IgD-negative memory B cell (primary cell): ENCODE data around the gene FER1L5. TPM values are rescaled to one million over a fixed set of nuclear protein-coding genes. Genes with fewer than 3 reads are reported as not detected.
A peak's percentile ranks its signal among the peaks of the same experiment; 100 is the strongest.

Experiments
- H3K27ac Mint-ChIP-seq, 3 donors: one replicate each; pipeline ENCODE4 v1.8.0; 2020 to 2022; ENCODE audit warnings: mild to moderate bottlenecking in 3 of 3, mixed read lengths in 3 of 3, moderate library complexity in 1 of 3
- H3K27me3 Mint-ChIP-seq: one replicate; pipeline ENCODE4 v1.8.0; 2021; ENCODE audit warnings: mixed read lengths
- H3K36me3 Mint-ChIP-seq: one replicate; pipeline ENCODE4 v1.8.0; 2020; ENCODE audit warnings: mild to moderate bottlenecking, mixed read lengths
- H3K4me1 Mint-ChIP-seq, 3 donors: one replicate each; pipeline ENCODE4 v1.8.0; 2020 to 2022; ENCODE audit warnings: mixed read lengths in 3 of 3, mild to moderate bottlenecking in 1 of 3
- H3K4me3 Mint-ChIP-seq, 4 donors: one replicate each; pipeline ENCODE4 v1.8.0; 2020 to 2022; ENCODE audit warnings: mild to moderate bottlenecking in 4 of 4, mixed read lengths in 4 of 4, moderate library complexity in 3 of 4
- H3K9me3 Mint-ChIP-seq, 3 donors: one replicate each; pipeline ENCODE4 v1.8.0; 2020 to 2021; ENCODE audit warnings: mixed read lengths in 3 of 3, mild to moderate bottlenecking in 1 of 3
- polyA plus RNA-seq: library from polyadenylated mRNA; unstranded; fragments of 300-500 nt; fragmentation: Illumina TruSeq; gene quantifications from one replicate; pipeline ENCODE4 v1.2.3, GENCODE V29; 2021

The FER1L5 gene
- polyA plus RNA-seq, 1 donor from 2014 or later, result not detected

DNA sequence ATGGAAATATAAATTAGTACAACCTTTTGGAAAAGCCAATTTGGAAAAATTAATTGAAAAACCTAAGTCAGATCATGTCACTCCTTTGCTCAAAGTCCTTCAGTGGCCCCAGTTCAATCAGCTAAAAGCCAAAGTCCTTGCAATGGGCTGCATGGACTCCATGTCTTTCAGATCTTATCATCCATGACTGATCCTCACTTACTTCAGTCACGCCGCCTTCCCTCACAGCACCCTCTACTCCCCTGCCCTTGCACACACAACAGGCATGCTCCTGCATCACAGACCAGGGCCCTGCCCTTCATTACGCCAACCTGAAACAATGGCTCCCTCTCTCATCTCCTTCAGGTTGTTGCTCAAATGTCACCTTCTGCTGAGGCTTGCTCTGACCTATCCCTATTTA, 20.0 kb upstream of the FER1L5 start:
- no peaks in the 10 kb centered on the region for H3K27me3 Mint-ChIP-seq
- peaks cover 8 to 10% (median 9%) of the 10 kb centered on the region in 3 donors for H3K4me1 Mint-ChIP-seq
- H3K4me3 Mint-ChIP-seq, result peak overlapping the region in 1 of 4 donors; percentile 41
- peak overlapping the region in 2 of 3 donors; percentile 59 to 65 for H3K27ac Mint-ChIP-seq
- H3K9me3 Mint-ChIP-seq, result no peaks in the 10 kb centered on the region
- H3K36me3 Mint-ChIP-seq, result peaks cover 6% of the 10 kb centered on the region

DNA sequence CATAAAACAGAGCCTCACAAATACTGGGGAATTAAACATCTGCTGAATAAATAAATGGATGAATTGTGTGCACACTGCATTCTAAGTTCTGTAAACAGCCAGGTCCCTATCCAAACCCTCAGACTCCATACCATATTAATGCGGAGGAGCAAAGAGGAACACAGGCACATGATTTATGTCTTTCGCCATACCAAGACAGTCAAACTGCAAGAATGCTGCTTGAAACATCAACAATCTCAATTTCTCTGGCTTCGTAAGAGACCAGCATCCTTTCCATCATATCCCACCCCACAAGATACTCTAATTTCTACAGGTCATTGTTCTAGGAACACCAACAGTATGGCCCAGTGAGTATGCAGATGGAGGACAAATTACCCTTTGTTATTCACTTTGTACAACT, 19.4 kb upstream of the FER1L5 start:
- Mint-ChIP-seq H3K4me3 (no peak overlapping the region), H3K27me3 (no peaks in the 10 kb centered on the region), H3K4me1 (peaks cover 8 to 11% (median 10%) of the 10 kb centered on the region in 3 donors), H3K9me3 (no peaks in the 10 kb centered on the region), H3K36me3 (peaks cover 6% of the 10 kb centered on the region), H3K27ac (peak overlapping the region in 1 of 3 donors; percentile 76)

DNA sequence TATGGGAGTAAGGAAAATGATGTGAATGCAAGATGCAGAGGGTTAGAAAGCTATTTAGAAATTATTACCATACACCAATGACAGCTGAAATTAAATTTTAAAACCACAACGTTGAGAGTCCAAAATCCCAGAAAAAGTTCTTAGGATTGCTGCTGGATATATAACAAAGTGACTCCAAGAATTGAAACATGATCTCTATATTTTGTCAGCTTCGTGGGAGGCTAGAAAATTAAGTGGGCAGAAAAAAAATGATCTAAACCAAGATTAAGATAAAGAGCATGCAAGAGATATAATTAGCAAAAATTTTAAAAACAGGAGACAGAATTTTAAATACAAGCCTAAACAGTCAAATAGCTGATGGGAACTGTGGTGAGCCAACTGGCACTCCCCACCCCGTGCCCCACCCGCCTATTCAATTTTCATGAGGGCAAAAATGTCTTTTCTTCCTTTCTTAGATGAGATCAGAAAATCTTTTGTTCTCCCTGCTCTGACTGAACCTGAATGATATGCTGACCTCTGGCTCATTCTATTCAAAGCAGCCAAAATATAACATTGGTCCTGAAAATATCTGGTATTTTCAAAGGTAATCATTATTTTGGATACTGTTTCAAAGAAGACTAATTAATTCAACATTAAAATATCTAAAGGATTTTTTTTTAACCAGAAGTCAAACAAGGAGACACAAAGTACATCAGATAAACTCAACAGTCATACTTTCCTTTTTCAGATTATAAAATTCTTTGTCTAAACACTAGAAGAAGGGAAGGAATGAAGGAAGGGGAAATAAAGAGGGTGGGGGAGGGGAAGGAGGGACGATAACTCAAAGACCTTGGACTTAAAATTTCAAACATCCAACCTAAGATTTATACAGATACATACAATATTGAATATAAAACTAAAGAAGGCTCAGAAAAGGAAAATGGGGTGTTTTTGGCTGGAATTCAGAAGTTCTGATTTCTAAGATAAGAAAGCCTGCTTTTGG, 16.7 kb upstream of the FER1L5 start:
- Mint-ChIP-seq H3K4me1 (peaks cover 9 to 13% (median 10%) of the 10 kb centered on the region in 3 donors), H3K27ac (no peak overlapping the region), H3K4me3 (no peak overlapping the region), H3K36me3 (peaks cover 6% of the 10 kb centered on the region), H3K9me3 (no peaks in the 10 kb centered on the region), H3K27me3 (no peaks in the 10 kb centered on the region)

DNA sequence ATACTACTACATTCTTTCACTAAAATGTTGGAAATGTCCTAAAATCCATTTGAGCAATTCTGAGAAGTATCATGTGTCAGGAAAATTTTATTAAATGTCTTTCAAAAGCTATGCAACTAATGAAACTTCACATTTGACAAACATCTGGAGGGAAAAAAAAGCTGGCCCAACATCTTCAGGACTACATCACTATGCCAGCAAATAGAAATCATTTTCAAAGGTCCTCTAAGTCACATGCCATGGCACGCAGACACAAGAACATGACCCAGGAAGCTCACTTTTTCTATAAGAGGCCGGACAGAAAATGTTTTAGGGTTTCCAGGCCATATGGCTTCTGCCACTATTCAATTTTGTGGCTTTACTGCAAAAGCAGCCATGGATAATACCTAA, 16.0 kb upstream of the FER1L5 start:
- no peaks in the 10 kb centered on the region for H3K9me3 Mint-ChIP-seq
- H3K27me3 Mint-ChIP-seq, result no peaks in the 10 kb centered on the region
- H3K36me3 Mint-ChIP-seq, result peaks cover 6% of the 10 kb centered on the region
- no peak overlapping the region for H3K4me3 Mint-ChIP-seq
- H3K27ac Mint-ChIP-seq, result no peak overlapping the region
- H3K4me1 Mint-ChIP-seq, result peaks cover 9 to 16% (median 10%) of the 10 kb centered on the region in 3 donors

DNA sequence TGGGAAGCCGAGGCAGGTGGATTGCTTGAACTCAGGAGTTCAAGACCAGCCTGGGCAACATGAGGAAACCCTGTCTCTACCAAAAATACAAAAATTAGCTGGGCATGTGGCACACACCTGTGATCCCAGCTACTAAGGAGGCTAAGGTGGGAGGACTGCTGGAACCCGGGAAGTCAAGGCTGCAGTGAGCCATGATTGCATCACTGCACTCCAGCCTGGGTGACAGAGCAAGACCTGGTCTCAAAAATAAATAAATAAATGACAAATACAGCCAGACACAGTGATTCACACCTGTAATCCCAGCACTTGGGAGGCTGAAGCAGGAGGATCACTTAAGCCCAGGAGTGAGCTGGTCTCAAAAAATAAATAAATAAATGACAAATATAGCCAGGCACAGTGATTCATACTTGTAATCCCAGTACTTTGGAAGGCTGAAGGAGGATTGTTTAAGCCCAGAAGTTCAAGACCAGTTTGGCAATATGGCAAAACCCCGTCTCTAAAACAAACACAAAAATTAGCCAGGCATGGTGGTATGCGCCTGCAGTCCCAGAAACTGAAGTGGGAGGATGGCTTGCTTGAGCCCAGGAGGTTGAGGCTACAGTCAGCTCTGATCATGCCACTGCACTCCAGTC, 10.6 kb upstream of the FER1L5 start:
- no peaks in the 10 kb centered on the region for H3K36me3 Mint-ChIP-seq
- peaks cover 14 to 37% (median 21%) of the 10 kb centered on the region in 3 donors for H3K4me1 Mint-ChIP-seq
- no peaks in the 10 kb centered on the region for H3K27me3 Mint-ChIP-seq
- no peaks in the 10 kb centered on the region for H3K9me3 Mint-ChIP-seq
- H3K27ac Mint-ChIP-seq, result no peak overlapping the region
- H3K4me3 Mint-ChIP-seq, result no peak overlapping the region

DNA sequence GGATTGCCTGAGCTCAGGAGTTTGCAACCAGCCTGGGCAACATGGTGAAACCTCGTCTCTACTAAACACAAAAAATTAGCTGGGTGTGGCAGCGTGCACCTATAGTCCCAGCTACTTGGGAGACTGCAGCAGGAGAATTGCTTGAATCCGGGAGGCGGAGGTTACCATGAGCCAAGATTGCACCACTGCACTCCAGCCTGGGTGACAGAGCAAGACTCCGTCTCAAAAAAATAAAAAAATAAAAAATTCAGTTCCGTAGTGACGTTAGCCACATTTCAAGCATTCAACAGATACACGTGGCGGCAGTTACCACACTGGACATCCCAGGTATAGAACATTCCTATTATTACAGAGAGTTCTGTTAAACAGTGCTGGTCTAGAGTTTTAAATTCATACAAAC, 8.9 kb upstream of the FER1L5 start:
- peaks cover 25 to 39% (median 26%) of the 10 kb centered on the region in 3 donors for H3K4me1 Mint-ChIP-seq
- no peaks in the 10 kb centered on the region for H3K36me3 Mint-ChIP-seq

DNA sequence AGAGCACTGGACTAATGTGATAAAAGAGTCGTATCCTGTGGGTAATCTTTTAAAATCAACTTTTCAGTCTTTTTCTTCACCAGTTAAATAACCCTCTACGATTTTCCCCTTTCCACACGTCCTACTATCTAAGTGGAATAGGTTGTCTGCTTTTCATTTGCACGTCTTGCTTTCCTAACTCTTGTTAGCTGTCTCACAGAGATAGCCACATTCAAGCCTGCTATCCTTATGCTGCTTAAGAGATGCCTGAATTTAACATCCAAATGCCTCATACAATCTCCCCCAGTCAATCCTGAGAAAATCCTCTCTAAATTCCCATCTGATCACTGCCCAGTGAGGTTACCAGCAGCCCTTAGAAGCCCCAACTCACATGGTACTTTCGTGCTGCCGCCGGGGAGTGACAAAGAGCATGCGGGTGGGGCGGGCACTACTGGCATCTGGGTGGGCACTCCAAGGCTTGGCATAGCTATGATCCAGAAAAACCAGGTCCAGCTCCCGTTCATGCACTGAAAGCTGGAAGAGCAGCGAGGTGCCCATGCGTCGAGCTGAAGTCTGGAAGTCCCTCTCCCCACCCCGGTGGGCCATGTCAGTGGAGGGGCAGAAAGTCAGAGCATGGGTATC, 5.9 kb upstream of the FER1L5 start:
- H3K27me3 Mint-ChIP-seq, result no peaks in the 10 kb centered on the region
- no peaks in the 10 kb centered on the region for H3K9me3 Mint-ChIP-seq
- H3K36me3 Mint-ChIP-seq, result no peaks in the 10 kb centered on the region
- H3K4me1 Mint-ChIP-seq, result peaks cover 24 to 33% (median 30%) of the 10 kb centered on the region in 3 donors
- H3K27ac Mint-ChIP-seq, result peak overlapping the region in 2 of 3 donors; percentile 93 to 94
- peak overlapping the region; percentile 93 to 99 (median 96) for H3K4me3 Mint-ChIP-seq

More for the DNA sequence above, 8.9 kb upstream of the FER1L5 start:
- Mint-ChIP-seq H3K4me3 (peak overlapping the region in 1 of 4 donors; percentile 35), H3K9me3 (no peaks in the 10 kb centered on the region), H3K27me3 (no peaks in the 10 kb centered on the region), H3K27ac (no peak overlapping the region)

DNA sequence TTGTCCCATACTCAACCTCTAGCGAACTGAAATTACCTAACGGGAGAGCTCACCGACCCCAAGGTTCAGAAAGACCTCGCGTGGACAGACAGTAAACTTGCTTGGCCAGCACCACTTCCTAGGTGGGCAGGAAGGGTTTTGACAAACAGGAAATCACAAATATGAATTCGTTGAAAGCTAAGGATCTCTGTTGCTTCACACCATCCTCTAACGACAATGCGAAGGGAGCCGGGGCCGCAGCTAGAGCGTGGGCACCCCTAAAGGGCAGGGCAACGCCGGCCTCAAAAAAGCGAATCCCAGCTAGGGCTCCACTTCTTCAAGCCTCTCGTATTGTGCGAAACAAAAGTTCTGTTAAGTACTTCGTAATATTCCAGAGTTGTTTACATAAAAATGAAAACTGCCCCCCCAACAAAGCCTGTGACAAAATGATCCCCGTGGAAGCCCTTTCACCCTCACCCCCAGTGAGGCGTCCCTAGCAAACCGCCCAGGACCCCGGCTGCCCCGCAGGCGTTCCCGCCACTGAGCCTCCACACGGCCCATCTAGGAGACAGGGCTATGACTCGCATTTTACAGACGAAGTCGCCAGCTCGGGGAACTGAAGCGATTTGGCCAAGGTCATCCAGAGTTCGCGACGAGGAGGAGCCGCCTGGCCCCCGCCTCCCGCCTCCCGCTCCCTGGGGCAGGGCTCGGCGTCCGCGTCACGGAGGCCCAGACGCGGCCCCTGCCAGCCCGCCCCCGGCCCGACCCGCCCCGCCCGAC, 5.0 kb upstream of the FER1L5 start:
- H3K36me3 Mint-ChIP-seq, result no peaks in the 10 kb centered on the region
- H3K4me1 Mint-ChIP-seq, result peaks cover 24 to 29% (median 26%) of the 10 kb centered on the region in 3 donors
- no peaks in the 10 kb centered on the region for H3K9me3 Mint-ChIP-seq
- H3K27me3 Mint-ChIP-seq, result no peaks in the 10 kb centered on the region
- peak overlapping the region; percentile 91 to 94 (median 93) for H3K27ac Mint-ChIP-seq
- peak overlapping the region; percentile 93 to 99 (median 96) for H3K4me3 Mint-ChIP-seq

DNA sequence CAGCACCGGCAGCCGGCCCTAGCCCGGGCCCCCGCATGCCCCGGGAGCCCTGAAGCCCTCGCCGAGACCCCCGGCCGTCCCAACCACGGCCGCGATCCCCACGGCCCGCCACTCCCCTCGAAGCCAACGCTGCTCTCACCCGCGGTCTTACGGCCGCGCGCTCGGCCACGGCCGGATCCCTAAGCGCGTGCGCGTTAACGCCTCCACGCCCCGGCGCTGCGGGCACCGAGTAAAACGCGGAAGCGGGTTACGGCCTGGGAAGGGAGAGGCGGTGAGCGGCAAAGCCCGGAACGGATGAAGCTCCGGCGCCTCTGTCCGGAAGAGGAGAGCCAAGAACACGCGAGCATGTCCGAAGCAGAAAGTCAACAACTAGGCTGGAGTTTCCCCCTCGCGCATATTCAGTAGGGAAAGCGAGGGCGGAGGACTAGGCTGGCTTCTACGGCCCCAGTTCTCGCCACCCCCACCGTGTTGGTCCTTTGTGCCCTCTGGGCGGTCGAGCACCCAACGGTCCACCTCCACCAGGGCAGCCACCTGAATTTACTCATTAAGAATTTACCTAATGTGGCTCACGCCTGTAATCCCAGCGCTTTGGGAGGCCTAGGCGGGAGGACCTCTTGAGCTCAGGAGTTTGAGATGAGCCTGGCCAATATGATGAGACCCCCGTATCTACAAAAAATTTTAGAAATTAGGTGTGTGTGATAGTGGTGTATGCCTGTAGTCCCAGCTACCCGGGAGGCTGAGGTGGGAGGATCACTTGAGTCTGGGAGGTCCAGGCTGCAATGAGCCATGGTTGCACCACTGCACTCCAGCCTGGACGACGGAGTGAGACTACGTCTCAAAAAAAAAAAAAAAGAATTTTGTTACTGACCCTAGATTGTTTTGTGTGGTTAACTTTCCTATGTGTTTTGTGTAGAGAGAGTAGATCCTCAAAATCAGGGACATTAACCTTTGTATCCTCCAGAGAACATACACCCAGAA, 4.1 kb upstream of the FER1L5 start, which contains the start of gene KANSL3:
TSS of gene KANSL3 (minus strand) at position 169 of the 978 bp plus-strand sequence. CDS start 1,177 bp downstream, outside the sequence.
- Mint-ChIP-seq H3K4me3 (peak within 1 kb of the TSS; percentile 93 to 99 (median 96)), H3K27me3 (no peaks in the 10 kb centered on the region), H3K36me3 (no peaks in the 10 kb centered on the region), H3K9me3 (no peaks in the 10 kb centered on the region), H3K4me1 (peaks cover 24 to 29% (median 26%) of the 10 kb centered on the region in 3 donors), H3K27ac (peak within 1 kb of the TSS; percentile 91 to 94 (median 93))

DNA sequence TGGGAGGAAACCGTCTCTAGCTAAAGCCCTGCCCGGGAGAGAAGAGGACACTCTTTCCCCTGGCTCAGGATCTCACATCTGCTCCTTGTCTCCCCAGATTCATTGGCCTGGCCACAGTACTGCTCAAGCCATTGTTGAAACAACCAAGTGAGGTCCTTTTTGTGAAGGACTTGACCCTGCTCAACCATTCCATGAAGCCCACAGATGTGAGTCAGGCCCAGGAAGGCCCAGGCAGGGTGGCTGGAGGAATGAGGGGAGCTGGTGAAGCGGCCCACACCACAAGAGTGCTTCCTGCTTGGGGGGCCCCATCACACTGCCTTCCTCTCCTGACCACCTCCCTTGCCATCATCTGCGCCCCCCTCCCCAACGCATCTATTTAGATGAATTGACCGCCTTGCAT, 5.1 kb downstream of the FER1L5 start:
- Mint-ChIP-seq H3K36me3 (peaks cover 2% of the 10 kb centered on the region), H3K27me3 (no peaks in the 10 kb centered on the region), H3K4me1 (no peaks in the 10 kb centered on the region), H3K27ac (peak overlapping the region in 2 of 3 donors; percentile 35 to 44), H3K9me3 (no peaks in the 10 kb centered on the region), H3K4me3 (no peak overlapping the region)

DNA sequence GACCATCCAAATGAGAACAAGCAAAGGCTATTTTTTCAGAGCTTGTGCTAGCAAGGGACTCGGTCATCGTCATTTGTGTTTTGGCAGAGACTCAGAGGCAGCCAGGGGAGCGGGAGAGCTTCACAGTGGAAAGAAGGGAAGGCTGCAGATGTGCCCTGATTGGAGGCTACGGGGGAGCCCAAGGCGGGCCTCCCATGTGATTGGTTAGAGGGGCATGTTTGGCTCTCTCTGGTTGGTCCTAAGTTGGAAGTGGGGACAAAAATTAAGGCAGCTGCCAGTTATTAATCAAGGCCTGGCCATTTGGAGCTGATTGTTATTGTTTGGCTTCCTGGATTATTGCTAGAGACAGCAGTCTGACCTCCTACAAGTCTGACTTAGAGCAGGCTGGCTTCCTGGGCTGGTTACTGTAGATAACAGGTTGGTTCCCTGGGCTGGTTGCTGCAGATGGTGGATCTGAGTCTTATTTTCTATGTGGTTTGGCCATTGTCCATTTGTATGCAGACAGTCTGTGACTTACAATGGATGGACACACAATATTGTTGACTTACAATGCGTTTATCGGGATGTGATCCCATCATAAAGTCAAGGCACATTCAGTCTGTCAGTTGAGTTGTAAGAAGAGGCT, 5.9 kb downstream of the FER1L5 start:
- no peaks in the 10 kb centered on the region for H3K4me1 Mint-ChIP-seq
- peak overlapping the region in 2 of 3 donors; percentile 35 to 44 for H3K27ac Mint-ChIP-seq
- peaks cover 2% of the 10 kb centered on the region for H3K36me3 Mint-ChIP-seq
- H3K9me3 Mint-ChIP-seq, result no peaks in the 10 kb centered on the region
- no peak overlapping the region for H3K4me3 Mint-ChIP-seq
- no peaks in the 10 kb centered on the region for H3K27me3 Mint-ChIP-seq

DNA sequence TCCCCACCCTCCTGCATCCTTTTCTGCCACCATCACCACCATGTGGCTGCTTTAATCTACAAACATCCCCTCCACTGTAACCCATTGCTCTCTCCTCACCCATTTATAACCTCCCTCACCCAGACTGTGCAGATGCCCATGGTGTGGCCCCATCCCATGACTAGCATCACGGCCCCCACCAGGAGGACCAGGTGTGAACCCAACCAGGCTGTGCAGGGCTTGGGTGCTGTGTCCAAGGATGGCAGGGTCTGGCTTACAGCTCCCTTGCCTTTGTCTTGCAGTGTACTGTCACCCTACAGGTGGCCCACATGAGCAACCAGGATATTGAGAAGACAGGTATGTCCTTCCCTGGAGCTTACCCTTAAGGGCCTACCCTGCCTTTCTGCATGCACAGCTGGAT, 6.8 kb downstream of the FER1L5 start:
- peaks cover 2% of the 10 kb centered on the region for H3K27me3 Mint-ChIP-seq
- no peaks in the 10 kb centered on the region for H3K4me1 Mint-ChIP-seq
- H3K27ac Mint-ChIP-seq, result no peak overlapping the region
- no peak overlapping the region for H3K4me3 Mint-ChIP-seq
- peaks cover 2% of the 10 kb centered on the region for H3K36me3 Mint-ChIP-seq
- H3K9me3 Mint-ChIP-seq, result no peaks in the 10 kb centered on the region

DNA sequence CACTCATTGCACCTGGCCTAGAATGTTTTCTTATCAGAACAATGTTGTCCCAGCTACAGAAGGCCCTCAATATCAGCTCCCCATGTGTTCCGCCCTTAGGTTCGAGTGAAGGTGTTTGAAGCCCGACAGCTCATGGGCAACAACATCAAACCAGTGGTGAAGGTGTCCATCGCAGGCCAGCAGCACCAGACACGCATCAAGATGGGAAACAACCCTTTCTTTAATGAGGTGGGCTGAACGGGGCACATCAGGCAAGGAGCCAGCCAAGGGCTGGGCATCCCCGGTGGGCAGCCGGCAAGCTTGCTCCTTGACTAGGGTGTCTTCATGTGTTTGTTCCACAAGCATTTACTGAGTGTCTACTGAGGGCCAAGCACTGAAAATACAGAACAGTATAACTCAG, 9.2 kb downstream of the FER1L5 start:
- H3K27me3 Mint-ChIP-seq, result peaks cover 2% of the 10 kb centered on the region
- peaks cover 0 to 7% (median 3%) of the 10 kb centered on the region in 3 donors for H3K4me1 Mint-ChIP-seq
- no peak overlapping the region for H3K27ac Mint-ChIP-seq
- no peaks in the 10 kb centered on the region for H3K9me3 Mint-ChIP-seq
- H3K36me3 Mint-ChIP-seq, result peaks cover 2% of the 10 kb centered on the region
- H3K4me3 Mint-ChIP-seq, result no peak overlapping the region
